T-cell (primary cell): Measurements from ENCODE around the gene ADGRG7. TPM values are rescaled to one million over a fixed set of nuclear protein-coding genes. Genes with fewer than 3 reads are reported as not detected.

Experiments used
- ATAC-seq, 4 experiments: fragments of 200-7000 bp in 3 of 4; fragments of 150-1000 bp in 1 of 4; cut with Tn5 transposase; replicated peaks in 1 of 4; 1 replicate in 3 of 4; 2 replicates in 1 of 4; pipeline ENCODE4 v1.10.0; 2021; ENCODE audit warnings: moderate library complexity in 3 of 4, mild to moderate bottlenecking in 2 of 4, moderate number of reproducible peaks in 1 of 4
- CTCF ChIA-PET, 2 donors: fragments of 300-600 bp; sonication (Branson Sonifier 250); formaldehyde crosslinking; loops; one replicate each; lab custom pipeline; 2022; ENCODE audit warnings: antibody characterized with exemption in 2 of 2; lab: Charles Lee
- POLR2A ChIA-PET, 2 donors: fragments of 300-600 bp; sonication (Branson Sonifier 250); formaldehyde crosslinking; loops; one replicate each; lab custom pipeline; 2022; ENCODE audit warnings: antibody characterized with exemption in 2 of 2; lab: Charles Lee
- DNase-seq, 35 experiments: peaks; one replicate each; pipeline versions ENCODE4 v3.0.0 to v3.0.0-alpha.2; 2013 to 2023
- H3K27ac ChIP-seq: one replicate; pipeline ENCODE4 v1.5.1; 2013; ENCODE audit warnings: low read length
- H3K27me3 ChIP-seq, 2 experiments: replicated peaks in 1 of 2; 1 replicate in 1 of 2; 2 replicates in 1 of 2; pipeline versions ENCODE4 v1.6.1 to v1.7.0; 2013; ENCODE audit warnings: low read length in 1 of 2, mixed read lengths in 1 of 2; ENCODE audit not compliant: control insufficient read depth in 2 of 2, insufficient read depth in 2 of 2; ENCODE audit errors: extremely low read depth in 1 of 2
- H3K36me3 ChIP-seq, 2 donors: 1 replicate in 1 of 2; 2 replicates in 1 of 2; pipeline versions ENCODE4 v1.6.1 to v1.7.0; 2013; ENCODE audit warnings: low read length in 1 of 2; ENCODE audit not compliant: control insufficient read depth in 2 of 2, insufficient read depth in 1 of 2; ENCODE audit errors: extremely low read depth in 1 of 2
- H3K4me1 ChIP-seq, 2 experiments: 1 replicate in 1 of 2; 2 replicates in 1 of 2; pipeline versions ENCODE4 v1.6.1 to v1.7.0; 2013; ENCODE audit warnings: low read length in 2 of 2, mixed read lengths in 1 of 2; ENCODE audit not compliant: insufficient read depth in 2 of 2, control insufficient read depth in 1 of 2; ENCODE audit errors: extremely low read depth in 1 of 2
- H3K4me3 ChIP-seq, 2 donors: 1 replicate in 1 of 2; 2 replicates in 1 of 2; pipeline versions ENCODE4 v1.5.1 to v1.7.0; 2013; ENCODE audit warnings: mild to moderate bottlenecking in 2 of 2, low read length in 1 of 2, moderate library complexity in 1 of 2; ENCODE audit not compliant: control insufficient read depth in 1 of 2; ENCODE audit errors: extremely low read depth in 1 of 2
- H3K9me3 ChIP-seq: 2 replicates; pipeline ENCODE4 v1.7.0; 2013
- H3K27ac Mint-ChIP-seq, 2 donors: one replicate each; pipeline ENCODE4 v1.8.0; 2020 to 2021; ENCODE audit warnings: mild to moderate bottlenecking in 2 of 2, mixed read lengths in 2 of 2
- H3K27me3 Mint-ChIP-seq, 2 donors: one replicate each; pipeline ENCODE4 v1.8.0; 2021 to 2022; ENCODE audit warnings: mixed read lengths in 2 of 2
- H3K36me3 Mint-ChIP-seq: one replicate; pipeline ENCODE4 v1.8.0; 2021; ENCODE audit warnings: mixed read lengths
- H3K4me1 Mint-ChIP-seq, 3 donors: one replicate each; pipeline ENCODE4 v1.8.0; 2020 to 2022; ENCODE audit warnings: mixed read lengths in 3 of 3, mild to moderate bottlenecking in 1 of 3
- H3K4me3 Mint-ChIP-seq, 3 donors: one replicate each; pipeline ENCODE4 v1.8.0; 2020 to 2022; ENCODE audit warnings: mild to moderate bottlenecking in 3 of 3, mixed read lengths in 3 of 3, moderate library complexity in 3 of 3
- H3K9me3 Mint-ChIP-seq, 3 donors: one replicate each; pipeline ENCODE4 v1.8.0; 2020 to 2022; ENCODE audit warnings: mixed read lengths in 3 of 3
- WGBS: methylation state at CpG from one replicate; pipeline ENCODE4 v1.1.5; 2013; ENCODE audit warnings: missing lambda C conversion rate; ENCODE audit not compliant: insufficient coverage; 5-methylcytosine and 5-hydroxymethylcytosine counted together
- total RNA-seq, 35 experiments: library from RNA in 6 of 35; stranded (reverse) in 6 of 35; fragments of 120-200 nt in 1 of 35; gene quantifications; one replicate each; pipeline versions ENCODE4 v1.2.1 to v1.2.4 and lab custom pipeline; 2013 to 2026

Gene ADGRG7
- total RNA-seq, 5 donors from 2014 or later (not counting 1 experiment from before 2014, with no cell fraction given): not detected

DNA sequence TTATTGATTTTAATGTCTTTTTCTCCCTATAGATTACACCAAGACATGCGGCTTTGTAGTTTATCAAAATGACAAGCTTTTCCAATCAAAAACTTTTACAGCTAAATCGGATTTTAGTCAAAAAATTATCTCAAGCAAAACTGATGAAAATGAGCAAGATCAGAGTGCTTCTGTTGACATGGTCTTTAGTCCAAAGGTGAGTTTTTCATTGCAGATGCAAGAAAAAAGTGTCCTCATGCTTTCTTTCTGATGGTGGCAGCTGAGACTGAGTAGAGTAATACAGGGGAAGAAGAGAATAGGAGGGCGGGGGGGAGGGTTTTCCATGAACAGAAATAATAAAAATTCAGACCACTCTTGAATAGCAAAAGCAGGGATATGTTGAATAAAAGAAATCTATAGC lies 36.5 kb downstream of the ADGRG7 start:
- Histone ChIP-seq H3K9me3 (no peaks in the 10 kb centered on the region), H3K4me1 (no peaks in the 10 kb centered on the region), H3K4me3 (no peak overlapping the region), H3K27ac (no peak overlapping the region), H3K36me3 (no peaks in the 10 kb centered on the region), H3K27me3 (no peaks in the 10 kb centered on the region)
- DNase-seq: no peak
- WGBS: 60% methylated on average over 1 of the region's 3 CpGs
- Mint-ChIP-seq H3K9me3 (no peaks in the 10 kb centered on the region), H3K27me3 (peaks cover 0 to 6% of the 10 kb centered on the region in 2 donors), H3K4me1 (peaks cover 4 to 6% (median 5%) of the 10 kb centered on the region in 3 donors), H3K4me3 (no peak overlapping the region), H3K27ac (no peak overlapping the region), H3K36me3 (no peaks in the 10 kb centered on the region)
- ChIA-PET CTCF (interaction anchor here in 1 of 2 donors (0.6 kb wide), 1 partner anchor 376 kb away, joined by 3 read pairs; no protein-coding TSS in a partner anchor), POLR2A (interaction anchor here in 1 of 2 donors (0.5 kb wide), 1 partner anchor 33 kb away, joined by 3 read pairs; no protein-coding TSS in a partner anchor)
- ATAC-seq: no peak

DNA sequence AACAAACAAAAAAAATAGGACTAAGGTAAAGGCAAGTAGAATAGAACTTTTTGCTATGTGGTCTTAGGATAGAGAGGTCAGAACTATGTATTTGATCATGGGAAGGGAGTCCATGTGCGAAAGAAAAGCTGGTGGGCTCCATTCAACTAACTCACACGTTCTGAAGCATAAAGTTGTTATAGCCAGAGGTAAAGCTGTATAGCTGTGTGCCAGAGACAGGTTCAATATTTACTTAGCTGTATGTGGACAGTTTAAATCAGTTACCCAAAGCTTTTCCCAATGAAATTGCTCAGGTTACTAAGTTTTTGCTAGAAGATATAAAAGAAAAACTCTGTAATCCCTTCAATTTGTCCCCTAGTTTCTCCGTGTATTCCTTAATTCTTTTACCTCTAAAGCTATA lies 37.8 kb downstream of the ADGRG7 start:
- Mint-ChIP-seq H3K4me3 (no peak overlapping the region), H3K4me1 (peaks cover 9 to 11% (median 10%) of the 10 kb centered on the region in 3 donors), H3K36me3 (no peaks in the 10 kb centered on the region), H3K27ac (no peak overlapping the region), H3K9me3 (no peaks in the 10 kb centered on the region), H3K27me3 (peaks cover 0 to 6% of the 10 kb centered on the region in 2 donors)
- Histone ChIP-seq H3K36me3 (no peaks in the 10 kb centered on the region), H3K27ac (no peak overlapping the region), H3K4me3 (no peak overlapping the region), H3K27me3 (no peaks in the 10 kb centered on the region), H3K4me1 (no peaks in the 10 kb centered on the region), H3K9me3 (no peaks in the 10 kb centered on the region)
- ChIA-PET POLR2A (no interaction called here), CTCF (interaction anchor here in 1 of 2 donors (1.7 kb wide), 1 partner anchor 10 kb away, joined by 4 read pairs; no protein-coding TSS in a partner anchor)
- DNase-seq: no peak
- no peak for ATAC-seq
- WGBS: 67% methylated on average over 2 of the region's 3 CpGs

DNA sequence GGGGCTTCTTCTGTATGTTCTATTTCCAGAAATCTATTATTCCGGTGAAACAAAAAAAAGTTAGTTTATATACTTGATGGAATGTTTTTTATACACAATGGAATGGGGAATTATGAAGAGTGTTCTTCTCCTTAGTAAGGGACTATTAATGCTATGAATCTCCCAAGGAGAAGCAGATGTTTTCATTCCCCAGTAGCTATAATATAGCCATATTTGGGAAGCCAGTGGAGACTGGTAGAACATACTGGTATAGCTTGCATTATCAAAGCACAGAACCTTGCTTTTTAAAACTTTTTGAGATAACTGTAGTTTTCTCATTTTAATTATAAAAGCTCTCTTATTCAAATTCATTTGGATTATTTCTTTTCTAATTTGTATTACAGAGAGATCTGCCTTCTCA lies 38.3 kb downstream of the ADGRG7 start:
- H3K27ac Mint-ChIP-seq: no peak overlapping the region
- no peaks in the 10 kb centered on the region for H3K27me3 ChIP-seq
- no peaks in the 10 kb centered on the region for H3K9me3 Mint-ChIP-seq
- H3K4me1 ChIP-seq: no peaks in the 10 kb centered on the region
- H3K27ac ChIP-seq: no peak overlapping the region
- no peak for ATAC-seq
- WGBS: no CpG with 5 or more reads among the region's 1 CpG
- H3K4me3 ChIP-seq: no peak overlapping the region
- H3K9me3 ChIP-seq: no peaks in the 10 kb centered on the region
- no peak overlapping the region for H3K4me3 Mint-ChIP-seq
- no peak for DNase-seq
- H3K4me1 Mint-ChIP-seq: peaks cover 9 to 11% (median 10%) of the 10 kb centered on the region in 3 donors
- no peaks in the 10 kb centered on the region for H3K36me3 ChIP-seq
- CTCF ChIA-PET: interaction anchor here in 1 of 2 donors (0.7 to 1.7 kb wide), 2 partner anchors 10 to 76 kb away, joined by 4 read pairs; no protein-coding TSS in a partner anchor
- H3K36me3 Mint-ChIP-seq: no peaks in the 10 kb centered on the region
- H3K27me3 Mint-ChIP-seq: peaks cover 0 to 6% of the 10 kb centered on the region in 2 donors
- POLR2A ChIA-PET: interaction anchor here in 1 of 2 donors (0.6 kb wide), 1 partner anchor 30 kb away, joined by 4 read pairs; no protein-coding TSS in a partner anchor

DNA sequence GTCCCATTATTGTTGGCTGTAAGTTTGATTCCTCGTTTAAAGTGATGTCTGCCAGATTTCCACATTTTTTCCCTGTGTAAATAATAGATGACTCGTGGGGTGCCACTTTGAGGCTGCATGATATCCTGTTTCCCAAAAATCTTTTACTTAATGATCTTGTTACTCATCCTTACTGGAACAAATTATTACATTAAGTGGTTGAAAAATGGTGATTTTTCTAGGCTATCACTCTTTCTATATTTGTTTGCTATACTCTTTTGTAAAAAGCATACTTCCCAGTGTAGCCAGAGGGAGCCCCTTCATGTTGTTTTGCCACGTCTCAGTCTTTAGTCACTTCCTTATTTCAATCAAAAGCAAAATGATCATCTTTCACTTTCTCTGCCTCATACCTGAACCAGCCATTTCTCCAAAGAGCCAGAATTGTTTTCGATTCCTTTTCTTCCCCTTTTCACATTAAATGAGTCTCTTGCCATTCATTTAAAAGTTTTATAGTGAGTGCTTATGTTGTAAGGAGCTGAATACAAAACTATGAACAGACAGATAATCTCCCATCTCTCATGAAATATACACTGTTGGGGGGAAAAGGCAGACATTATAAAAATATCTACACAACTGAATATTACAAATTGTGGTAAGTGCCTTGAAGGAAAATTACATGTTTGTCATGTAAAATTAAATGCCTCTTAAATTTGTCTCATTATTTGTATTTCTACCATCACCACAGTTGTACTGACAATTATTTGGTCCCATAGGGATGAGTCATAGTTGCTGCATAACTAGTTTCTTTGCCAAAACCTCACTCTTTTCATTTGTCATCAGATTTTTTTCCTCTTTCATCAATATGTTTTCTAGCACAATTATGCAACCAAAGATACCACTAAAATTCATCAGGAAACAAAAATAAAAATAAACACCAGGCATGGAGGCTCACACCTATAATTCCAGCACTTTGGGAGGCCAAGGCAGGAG lies 41.5 kb downstream of the ADGRG7 start:
- Mint-ChIP-seq H3K4me3 (peak overlapping the region; percentile 21 to 38 (median 35)), H3K27ac (peak overlapping the region; percentile 71 to 74), H3K4me1 (peaks cover 9 to 11% (median 10%) of the 10 kb centered on the region in 3 donors), H3K9me3 (no peaks in the 10 kb centered on the region), H3K36me3 (no peaks in the 10 kb centered on the region), H3K27me3 (peaks cover 0 to under 1% of the 10 kb centered on the region in 2 donors)
- CTCF ChIA-PET: interaction anchor here in 1 of 2 donors (0.6 to 1.1 kb wide), 2 partner anchors 9 to 67 kb away, joined by 5 read pairs; no protein-coding TSS in a partner anchor
- H3K27me3 ChIP-seq: no peaks in the 10 kb centered on the region
- no peak overlapping the region for H3K27ac ChIP-seq
- ATAC-seq (peak; percentile 50 to 79 (median 64)), DNase-seq (peak in 4 of 35 experiments; percentile 1 to 29 (median 19))
- no peaks in the 10 kb centered on the region for H3K9me3 ChIP-seq
- 20% methylated on average over 1 of the region's 4 CpGs for WGBS
- POLR2A ChIA-PET: no interaction called here
- no peaks in the 10 kb centered on the region for H3K4me1 ChIP-seq
- no peak overlapping the region for H3K4me3 ChIP-seq
- no peaks in the 10 kb centered on the region for H3K36me3 ChIP-seq

DNA sequence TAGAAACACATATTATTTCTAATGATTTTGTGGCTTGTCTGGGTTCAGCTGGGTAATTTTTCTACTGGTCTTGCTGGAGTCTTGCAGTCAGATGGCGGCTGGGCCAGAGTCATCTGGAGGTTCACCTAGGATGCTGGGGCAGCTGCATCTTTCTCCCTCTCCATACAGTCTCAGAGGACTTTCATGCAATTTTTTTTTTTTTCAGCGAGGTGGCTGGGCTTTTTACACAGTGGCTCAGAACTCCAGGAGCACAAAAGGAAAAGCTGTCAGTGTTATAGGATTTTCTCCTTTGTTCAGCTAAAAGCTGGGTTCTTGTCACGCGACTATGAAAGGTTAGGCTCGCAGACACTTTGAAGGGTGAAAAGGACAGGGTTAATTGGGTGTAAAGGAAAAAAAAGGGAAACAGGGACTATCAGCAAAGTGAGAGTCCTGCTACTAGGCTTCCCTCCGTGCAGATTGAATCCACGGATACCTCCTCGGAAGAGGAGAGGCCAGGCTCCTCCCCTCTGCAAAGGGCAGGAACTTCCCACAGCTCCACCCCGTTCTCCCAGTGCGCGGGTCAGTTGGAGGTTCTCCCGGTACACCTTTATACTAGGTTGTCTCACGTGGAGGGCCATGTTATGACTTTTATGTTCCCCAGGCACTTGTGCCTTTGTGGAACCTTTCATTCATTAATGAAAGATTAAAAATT lies 44.3 kb downstream of the ADGRG7 start:
- ChIA-PET POLR2A (interaction anchor here in 1 of 2 donors (0.6 kb wide), 1 partner anchor 24 kb away, joined by 3 read pairs; no protein-coding TSS in a partner anchor), CTCF (interaction anchor here in 1 of 2 donors (0.7 to 1.4 kb wide), 2 partner anchors 58 to 191 kb away, joined by 3 read pairs; no protein-coding TSS in a partner anchor)
- Histone ChIP-seq H3K9me3 (no peaks in the 10 kb centered on the region), H3K36me3 (no peaks in the 10 kb centered on the region), H3K27me3 (no peaks in the 10 kb centered on the region), H3K4me1 (no peaks in the 10 kb centered on the region), H3K4me3 (no peak overlapping the region), H3K27ac (no peak overlapping the region)
- no peaks in the 10 kb centered on the region for H3K9me3 Mint-ChIP-seq
- H3K27me3 Mint-ChIP-seq: no peaks in the 10 kb centered on the region
- no peak for DNase-seq
- no peak overlapping the region for H3K27ac Mint-ChIP-seq
- no peak for ATAC-seq
- peaks cover 9 to 11% (median 10%) of the 10 kb centered on the region in 3 donors for H3K4me1 Mint-ChIP-seq
- H3K4me3 Mint-ChIP-seq: no peak overlapping the region
- 100% methylated on average over 4 of the region's 13 CpGs for WGBS
- no peaks in the 10 kb centered on the region for H3K36me3 Mint-ChIP-seq

DNA sequence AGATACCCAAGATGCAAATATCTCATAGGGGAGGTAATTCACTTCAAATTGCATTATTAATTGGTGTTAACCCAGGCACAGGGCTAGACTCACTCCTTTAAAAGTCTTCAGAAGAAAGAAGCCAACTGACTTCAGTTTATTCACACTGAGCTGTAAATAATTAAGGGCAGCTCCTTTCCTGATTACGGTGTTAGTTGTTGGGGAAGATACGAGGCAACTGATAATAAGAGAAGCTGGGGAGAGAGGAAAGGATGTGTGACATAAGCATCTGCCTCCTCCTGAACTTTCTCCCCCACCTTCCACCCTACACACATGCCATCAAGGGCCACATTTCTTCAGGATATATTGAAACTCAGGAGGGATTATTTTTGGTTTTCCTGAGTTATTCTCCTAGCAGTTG lies 47.5 kb downstream of the ADGRG7 start:
- ATAC-seq: no peak
- no peak overlapping the region for H3K27ac Mint-ChIP-seq
- Histone ChIP-seq H3K27me3 (no peaks in the 10 kb centered on the region), H3K4me3 (no peak overlapping the region), H3K27ac (no peak overlapping the region), H3K36me3 (no peaks in the 10 kb centered on the region), H3K4me1 (no peaks in the 10 kb centered on the region), H3K9me3 (no peaks in the 10 kb centered on the region)
- WGBS: no CpG with 5 or more reads among the region's 2 CpGs
- H3K36me3 Mint-ChIP-seq: no peaks in the 10 kb centered on the region
- peaks cover 0 to 2% of the 10 kb centered on the region in 2 donors for H3K27me3 Mint-ChIP-seq
- POLR2A ChIA-PET: no interaction called here
- H3K4me3 Mint-ChIP-seq: no peak overlapping the region
- no peaks in the 10 kb centered on the region for H3K9me3 Mint-ChIP-seq
- CTCF ChIA-PET: no interaction called here
- DNase-seq: no peak
- peaks cover 0 to under 1% (median 0%) of the 10 kb centered on the region in 3 donors for H3K4me1 Mint-ChIP-seq
